SK-N-SH (cell line): ENCODE results near the gene FCRL3. TPM values are rescaled to one million over a fixed set of nuclear protein-coding genes. Genes with fewer than 3 reads are reported as not detected.

Experiments
- CTCF ChIA-PET: fragments of 300-600, 350-600 bp; formaldehyde crosslinking; extraction: SDS; loops from one replicate; lab custom pipeline; 2021; lab: Yijun Ruan, JAX
- POLR2A ChIA-PET: fragments of 350-600 bp; sonication (Branson Sonifier 250); formaldehyde crosslinking; extraction: SDS; loops from one replicate; lab custom pipeline; 2020; ENCODE audit warnings: antibody characterized with exemption, inconsistent platforms; lab: Yijun Ruan, JAX
- DNase-seq: peaks from one replicate; pipeline ENCODE4 v3.0.0; 2012
- H2AFZ ChIP-seq: fragments of 200-600 bp; sonication (generic); 2 replicates; pipeline ENCODE4 v1.8.1; 2016; ENCODE audit warnings: antibody characterized with exemption, mild to moderate bottlenecking, low read depth
- H3F3A ChIP-seq: fragments of 200-600 bp; sonication (generic); replicated peaks from 2 replicates; pipeline ENCODE3; 2016; ENCODE audit warnings: antibody characterized with exemption, mild to moderate bottlenecking; ENCODE audit not compliant: insufficient read depth
- H3K27ac ChIP-seq, 2 experiments: fragments of 200-500 bp in 1 of 2; fragments of 200-600 bp in 1 of 2; sonication (Bioruptor generic) in 1 of 2; sonication (generic), shearing (Covaris generic) in 1 of 2; 2 replicates each; pipeline versions ENCODE4 v1.5.1 to v1.6.1; 2014 to 2016; ENCODE audit warnings: low read depth in 2 of 2, inconsistent platforms in 1 of 2, low read length in 1 of 2, mild to moderate bottlenecking in 1 of 2, mixed read lengths in 1 of 2
- H3K27me3 ChIP-seq: fragments of 200-600 bp; sonication (generic), shearing (Covaris generic); 2 replicates; pipeline ENCODE4 v1.6.1; 2016; ENCODE audit warnings: mixed run types; ENCODE audit not compliant: insufficient read depth
- H3K36me3 ChIP-seq, 2 experiments: fragments of 200-500 bp in 1 of 2; fragments of 200-600 bp in 1 of 2; sonication (Bioruptor generic) in 1 of 2; sonication (generic) in 1 of 2; replicated peaks in 1 of 2; 2 replicates each; pipeline versions ENCODE3 to v1.5.1; 2014 to 2016; ENCODE audit warnings: low read length in 1 of 2, mild to moderate bottlenecking in 1 of 2; ENCODE audit not compliant: insufficient read depth in 2 of 2, control insufficient read depth in 1 of 2
- H3K4me1 ChIP-seq, 2 experiments: fragments of 200-500 bp in 1 of 2; fragments of 200-600 bp in 1 of 2; sonication (Bioruptor generic) in 1 of 2; sonication (generic), shearing (Covaris generic) in 1 of 2; 2 replicates each; pipeline versions ENCODE4 v1.5.1 to v1.6.1; 2014 to 2016; ENCODE audit warnings: low read depth in 1 of 2, low read length in 1 of 2, mixed run types in 1 of 2; ENCODE audit not compliant: insufficient read depth in 2 of 2, control insufficient read depth in 1 of 2
- H3K4me2 ChIP-seq: fragments of 200-600 bp; sonication (generic), shearing (Covaris generic); 2 replicates; pipeline ENCODE4 v1.6.1; 2017; ENCODE audit warnings: mixed run types
- H3K4me3 ChIP-seq, 2 experiments: fragments of 200-500 bp in 1 of 2; fragments of 200-600 bp in 1 of 2; sonication (Bioruptor generic) in 1 of 2; sonication (generic), shearing (Covaris generic) in 1 of 2; 2 replicates each; pipeline versions ENCODE4 v1.5.1 to v1.8.1; 2014 to 2016; ENCODE audit warnings: low read depth in 2 of 2, inconsistent platforms in 1 of 2, low read length in 1 of 2, mild to moderate bottlenecking in 1 of 2, mixed read lengths in 1 of 2, moderate library complexity in 1 of 2
- H3K79me2 ChIP-seq: fragments of 200-600 bp; sonication (generic); 2 replicates; pipeline ENCODE4 v1.8.1; 2017; ENCODE audit warnings: mild to moderate bottlenecking; ENCODE audit not compliant: insufficient read depth
- H3K9ac ChIP-seq: fragments of 200-600 bp; sonication (generic); 2 replicates; pipeline ENCODE4 v1.6.1; 2017; ENCODE audit warnings: mixed run types
- H3K9me2 ChIP-seq: fragments of 200-600 bp; sonication (generic); 2 replicates; pipeline ENCODE4 v1.6.1; 2017; ENCODE audit warnings: mixed run types
- H3K9me3 ChIP-seq: fragments of 200-600 bp; sonication (generic); 2 replicates; pipeline ENCODE4 v1.6.1; 2017; ENCODE audit warnings: mixed run types, mild to moderate bottlenecking, moderate library complexity
- H4K20me1 ChIP-seq: fragments of 200-600 bp; sonication (generic); 2 replicates; pipeline ENCODE4 v1.6.1; 2017; ENCODE audit warnings: mild to moderate bottlenecking, mixed run types; ENCODE audit not compliant: insufficient read depth
- ELF1 ChIP-seq: IDR thresholded peaks from 2 replicates; pipeline ENCODE4 v1.4.0; 2012
- EP300 ChIP-seq, 2 experiments: IDR thresholded peaks; 2 replicates each; pipeline versions ENCODE4 v1.4.0 to v1.6.1; 2012; ENCODE audit warnings: borderline replicate concordance in 1 of 2, low read depth in 1 of 2, low read length in 1 of 2
- RCOR1 ChIP-seq: fragments of 150-350 bp; IDR thresholded peaks from 2 replicates; pipeline ENCODE4 v1.6.1; 2017; ENCODE audit warnings: antibody characterized with exemption, low read length
- RFX5 ChIP-seq: IDR thresholded peaks from 2 replicates; pipeline ENCODE4 v1.6.1; 2012; ENCODE audit warnings: mild to moderate bottlenecking, improper control_type of control experiment, low read length
- SIN3A ChIP-seq: IDR thresholded peaks from 2 replicates; pipeline ENCODE4 v1.6.1; 2012; ENCODE audit warnings: low read depth, mild to moderate bottlenecking, low read length, moderate library complexity, borderline replicate concordance
- TCF12 ChIP-seq: IDR thresholded peaks from 2 replicates; pipeline ENCODE4 v1.4.0; 2012
- WGBS: methylation state at CpG from one replicate; pipeline ENCODE4 v1.1.6; 2017; ENCODE audit warnings: low lambda C conversion rate; 5-methylcytosine and 5-hydroxymethylcytosine counted together
- polyA plus RNA-seq, 3 experiments: library from polyadenylated mRNA; depleted of rRNA; stranded (reverse); fragments of >200 nt; gene quantifications; 2 replicates each; pipeline ENCODE4 v1.2.3, GENCODE V29; 2012
- TF ChIP-seq, protein P1 (sequence below): fragments of 150-350 bp; IDR thresholded peaks from 2 replicates; pipeline ENCODE4 v1.6.1; 2016; ENCODE audit warnings: mild to moderate bottlenecking, low read depth, low read length
- TF ChIP-seq, protein P2 (sequence below): IDR thresholded peaks from 2 replicates; pipeline ENCODE4; 2012
- TF ChIP-seq, protein P3 (sequence below): fragments of 200-600 bp; sonication (generic); IDR thresholded peaks from 2 replicates; pipeline ENCODE4 v1.6.1; 2017; ENCODE audit warnings: antibody characterized with exemption, mild to moderate bottlenecking, moderate library complexity
- TF ChIP-seq, protein P4 (sequence below): IDR thresholded peaks from 2 replicates; pipeline ENCODE4 v1.4.0; 2012; ENCODE audit warnings: low read depth

The FCRL3 gene, protein sequence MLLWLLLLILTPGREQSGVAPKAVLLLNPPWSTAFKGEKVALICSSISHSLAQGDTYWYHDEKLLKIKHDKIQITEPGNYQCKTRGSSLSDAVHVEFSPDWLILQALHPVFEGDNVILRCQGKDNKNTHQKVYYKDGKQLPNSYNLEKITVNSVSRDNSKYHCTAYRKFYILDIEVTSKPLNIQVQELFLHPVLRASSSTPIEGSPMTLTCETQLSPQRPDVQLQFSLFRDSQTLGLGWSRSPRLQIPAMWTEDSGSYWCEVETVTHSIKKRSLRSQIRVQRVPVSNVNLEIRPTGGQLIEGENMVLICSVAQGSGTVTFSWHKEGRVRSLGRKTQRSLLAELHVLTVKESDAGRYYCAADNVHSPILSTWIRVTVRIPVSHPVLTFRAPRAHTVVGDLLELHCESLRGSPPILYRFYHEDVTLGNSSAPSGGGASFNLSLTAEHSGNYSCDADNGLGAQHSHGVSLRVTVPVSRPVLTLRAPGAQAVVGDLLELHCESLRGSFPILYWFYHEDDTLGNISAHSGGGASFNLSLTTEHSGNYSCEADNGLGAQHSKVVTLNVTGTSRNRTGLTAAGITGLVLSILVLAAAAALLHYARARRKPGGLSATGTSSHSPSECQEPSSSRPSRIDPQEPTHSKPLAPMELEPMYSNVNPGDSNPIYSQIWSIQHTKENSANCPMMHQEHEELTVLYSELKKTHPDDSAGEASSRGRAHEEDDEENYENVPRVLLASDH
- not detected in 2 replicates for polyA plus RNA-seq (2012; rRNA removed)
- not detected in 2 replicates for polyA plus RNA-seq (2012; cell fraction: cytosol; rRNA removed)
- polyA plus RNA-seq (2012; cell fraction: nucleus; rRNA removed): not detected in 2 replicates

DNA sequence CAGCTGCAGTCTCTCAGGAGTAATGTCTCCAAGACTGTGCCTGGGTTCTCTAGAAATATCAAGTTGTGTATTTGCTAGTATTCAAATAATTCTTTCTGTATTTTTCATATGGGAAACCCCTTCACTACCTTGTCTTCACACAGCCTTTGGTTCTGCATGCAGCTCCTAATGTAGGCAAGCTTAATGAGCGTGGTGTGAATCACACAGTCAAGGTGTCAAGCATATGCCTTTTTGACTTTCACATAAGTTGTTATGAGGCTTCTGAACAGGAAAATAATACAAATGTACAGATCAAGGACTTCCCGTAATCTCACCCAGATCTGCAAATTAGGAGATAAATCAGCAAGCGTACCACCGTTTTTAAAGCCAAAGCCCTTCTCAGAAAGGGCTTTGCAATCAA lies at the start of gene FCRL3:
Gene FCRL3 (minus strand): TSS at position 38 of the 400 bp plus-strand sequence. CDS start 280 bp downstream, outside the sequence.
- Histone ChIP-seq H3K27ac (no peak within 1 kb of the TSS), H3F3A (no peaks in the 10 kb centered on the region), H2AFZ (no peak within 1 kb of the TSS), H3K4me3 (no peak within 1 kb of the TSS), H3K4me1 (no peaks in the 10 kb centered on the region), H3K4me2 (no peak within 1 kb of the TSS), H4K20me1 (no peaks in the 10 kb centered on the region), H3K9me2 (no peaks in the 10 kb centered on the region), H3K9ac (no peak within 1 kb of the TSS), H3K79me2 (no peaks in the 10 kb centered on the region), H3K36me3 (no peaks in the 10 kb centered on the region), H3K9me3 (no peaks in the 10 kb centered on the region), H3K27me3 (peaks cover 6% of the 10 kb centered on the region; the same call in 1 of the 2 replicates)
- no peak for DNase-seq
- TF ChIP-seq EP300 (IDR thresholded peaks at IDR 0.05; ENCODE audit: borderline replicate concordance in 1 of 2, low read depth in 1 of 2, low read length in 1 of 2): no peak
- no peak for TF ChIP-seq RFX5
- TF ChIP-seq, protein P1, sequence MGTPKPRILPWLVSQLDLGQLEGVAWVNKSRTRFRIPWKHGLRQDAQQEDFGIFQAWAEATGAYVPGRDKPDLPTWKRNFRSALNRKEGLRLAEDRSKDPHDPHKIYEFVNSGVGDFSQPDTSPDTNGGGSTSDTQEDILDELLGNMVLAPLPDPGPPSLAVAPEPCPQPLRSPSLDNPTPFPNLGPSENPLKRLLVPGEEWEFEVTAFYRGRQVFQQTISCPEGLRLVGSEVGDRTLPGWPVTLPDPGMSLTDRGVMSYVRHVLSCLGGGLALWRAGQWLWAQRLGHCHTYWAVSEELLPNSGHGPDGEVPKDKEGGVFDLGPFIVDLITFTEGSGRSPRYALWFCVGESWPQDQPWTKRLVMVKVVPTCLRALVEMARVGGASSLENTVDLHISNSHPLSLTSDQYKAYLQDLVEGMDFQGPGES: no peak
- TF ChIP-seq, protein P2, sequence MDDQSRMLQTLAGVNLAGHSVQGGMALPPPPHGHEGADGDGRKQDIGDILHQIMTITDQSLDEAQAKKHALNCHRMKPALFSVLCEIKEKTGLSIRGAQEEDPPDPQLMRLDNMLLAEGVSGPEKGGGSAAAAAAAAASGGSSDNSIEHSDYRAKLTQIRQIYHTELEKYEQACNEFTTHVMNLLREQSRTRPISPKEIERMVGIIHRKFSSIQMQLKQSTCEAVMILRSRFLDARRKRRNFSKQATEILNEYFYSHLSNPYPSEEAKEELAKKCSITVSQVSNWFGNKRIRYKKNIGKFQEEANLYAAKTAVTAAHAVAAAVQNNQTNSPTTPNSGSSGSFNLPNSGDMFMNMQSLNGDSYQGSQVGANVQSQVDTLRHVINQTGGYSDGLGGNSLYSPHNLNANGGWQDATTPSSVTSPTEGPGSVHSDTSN: no peak
- no peak for TF ChIP-seq RCOR1
- TF ChIP-seq ELF1: no peak
- TF ChIP-seq, protein P3, sequence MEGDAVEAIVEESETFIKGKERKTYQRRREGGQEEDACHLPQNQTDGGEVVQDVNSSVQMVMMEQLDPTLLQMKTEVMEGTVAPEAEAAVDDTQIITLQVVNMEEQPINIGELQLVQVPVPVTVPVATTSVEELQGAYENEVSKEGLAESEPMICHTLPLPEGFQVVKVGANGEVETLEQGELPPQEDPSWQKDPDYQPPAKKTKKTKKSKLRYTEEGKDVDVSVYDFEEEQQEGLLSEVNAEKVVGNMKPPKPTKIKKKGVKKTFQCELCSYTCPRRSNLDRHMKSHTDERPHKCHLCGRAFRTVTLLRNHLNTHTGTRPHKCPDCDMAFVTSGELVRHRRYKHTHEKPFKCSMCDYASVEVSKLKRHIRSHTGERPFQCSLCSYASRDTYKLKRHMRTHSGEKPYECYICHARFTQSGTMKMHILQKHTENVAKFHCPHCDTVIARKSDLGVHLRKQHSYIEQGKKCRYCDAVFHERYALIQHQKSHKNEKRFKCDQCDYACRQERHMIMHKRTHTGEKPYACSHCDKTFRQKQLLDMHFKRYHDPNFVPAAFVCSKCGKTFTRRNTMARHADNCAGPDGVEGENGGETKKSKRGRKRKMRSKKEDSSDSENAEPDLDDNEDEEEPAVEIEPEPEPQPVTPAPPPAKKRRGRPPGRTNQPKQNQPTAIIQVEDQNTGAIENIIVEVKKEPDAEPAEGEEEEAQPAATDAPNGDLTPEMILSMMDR: no peak
- TF ChIP-seq SIN3A: no peak
- no peak for TF ChIP-seq TCF12
- TF ChIP-seq, protein P4, sequence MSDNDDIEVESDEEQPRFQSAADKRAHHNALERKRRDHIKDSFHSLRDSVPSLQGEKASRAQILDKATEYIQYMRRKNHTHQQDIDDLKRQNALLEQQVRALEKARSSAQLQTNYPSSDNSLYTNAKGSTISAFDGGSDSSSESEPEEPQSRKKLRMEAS: no peak
- ChIA-PET CTCF (interaction anchor here (1.5 kb wide), 1 partner anchor 10 kb away, joined by 4 read pairs; no protein-coding TSS in a partner anchor), POLR2A (no interaction called here)
- 7% methylated on average over 4 of the region's 4 CpGs for WGBS
